Measurements from ENCODE around the gene COL6A2.
"Not testable (repeated sequence)": the region's sequence is repeated elsewhere in the genome, so short reads cannot be mapped to it uniquely, and the experiment has no call there.

GRCh38 chr21:46085259-46085658, 12.7 kb upstream of the COL6A2 start:
- TF ChIP-seq EZH2phosphoT487 (IDR thresholded peaks at IDR 0.05; ENCODE audit: low read depth, severe bottlenecking, unreplicated experiment); EZH2 (IDR thresholded peaks at IDR 0.05; ENCODE audit: borderline replicate concordance): not testable (repeated sequence)
- TF ChIP-seq, protein P1, sequence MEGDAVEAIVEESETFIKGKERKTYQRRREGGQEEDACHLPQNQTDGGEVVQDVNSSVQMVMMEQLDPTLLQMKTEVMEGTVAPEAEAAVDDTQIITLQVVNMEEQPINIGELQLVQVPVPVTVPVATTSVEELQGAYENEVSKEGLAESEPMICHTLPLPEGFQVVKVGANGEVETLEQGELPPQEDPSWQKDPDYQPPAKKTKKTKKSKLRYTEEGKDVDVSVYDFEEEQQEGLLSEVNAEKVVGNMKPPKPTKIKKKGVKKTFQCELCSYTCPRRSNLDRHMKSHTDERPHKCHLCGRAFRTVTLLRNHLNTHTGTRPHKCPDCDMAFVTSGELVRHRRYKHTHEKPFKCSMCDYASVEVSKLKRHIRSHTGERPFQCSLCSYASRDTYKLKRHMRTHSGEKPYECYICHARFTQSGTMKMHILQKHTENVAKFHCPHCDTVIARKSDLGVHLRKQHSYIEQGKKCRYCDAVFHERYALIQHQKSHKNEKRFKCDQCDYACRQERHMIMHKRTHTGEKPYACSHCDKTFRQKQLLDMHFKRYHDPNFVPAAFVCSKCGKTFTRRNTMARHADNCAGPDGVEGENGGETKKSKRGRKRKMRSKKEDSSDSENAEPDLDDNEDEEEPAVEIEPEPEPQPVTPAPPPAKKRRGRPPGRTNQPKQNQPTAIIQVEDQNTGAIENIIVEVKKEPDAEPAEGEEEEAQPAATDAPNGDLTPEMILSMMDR (IDR thresholded peaks at IDR 0.05; ENCODE audit: poor library complexity): not testable (repeated sequence)
